Activated T-cell treated with anti-CD3 and anti-CD28 coated beads, Interleukin-2, amount 50 U/mL, for 4 hours (primary cell): ENCODE results near the gene RAD51AP1. TPM values are rescaled to one million over a fixed set of nuclear protein-coding genes. Genes with fewer than 3 reads are reported as not detected.

ENCODE experiments used
- ATAC-seq, 2 donors: fragments of 200-7000 bp; cut with Tn5 transposase; one replicate each; pipeline ENCODE4 v1.10.0; 2021
- DNase-seq: peaks from one replicate; pipeline ENCODE4 v3.0.0-alpha.2; 2020
- H3K27me3 Mint-ChIP-seq: one replicate; pipeline ENCODE4 v1.8.0; 2021; ENCODE audit warnings: low read depth, mixed read lengths
- H3K36me3 Mint-ChIP-seq: one replicate; pipeline ENCODE4 v1.8.0; 2022; ENCODE audit warnings: mixed read lengths; ENCODE audit not compliant: insufficient read depth
- H3K4me1 Mint-ChIP-seq: one replicate; pipeline ENCODE4 v1.8.0; 2021; ENCODE audit warnings: low read depth, mixed read lengths
- H3K4me3 Mint-ChIP-seq: one replicate; pipeline ENCODE4 v1.8.0; 2021; ENCODE audit warnings: mild to moderate bottlenecking, moderate library complexity, mixed read lengths
- H3K9me3 Mint-ChIP-seq: one replicate; pipeline ENCODE4 v1.8.0; 2021; ENCODE audit warnings: mixed read lengths
- total RNA-seq, 3 donors: library from RNA; stranded (reverse); gene quantifications; one replicate each; pipeline ENCODE4 v1.2.1, GENCODE V29; 2021

RAD51AP1 gene
- total RNA-seq, 3 donors from 2014 or later: 13.2 to 18.3 (median 14.2) TPM

GRCh38 chr12:4562034-4562657 lies 23.5 kb downstream of the RAD51AP1 start, which contains the start of gene DYRK4:
Gene DYRK4 (plus strand): TSS chr12:4562208. CDS start chr12:4562246, 38 bp downstream.
- DNase-seq: no peak
- peaks cover 20% of the 10 kb centered on the region for H3K4me1 Mint-ChIP-seq
- H3K9me3 Mint-ChIP-seq: no peaks in the 10 kb centered on the region
- ATAC-seq: no peak
- peaks cover 5% of the 10 kb centered on the region for H3K27me3 Mint-ChIP-seq
- H3K36me3 Mint-ChIP-seq: no peaks in the 10 kb centered on the region
- peak within 1 kb of the TSS; percentile 37 for H3K4me3 Mint-ChIP-seq

GRCh38 chr12:4563336-4563735 lies 24.6 kb downstream of the RAD51AP1 start:
- DNase-seq (no peak), ATAC-seq (no peak)
- Mint-ChIP-seq H3K27me3 (peaks cover 5% of the 10 kb centered on the region), H3K4me3 (no peak overlapping the region), H3K36me3 (no peaks in the 10 kb centered on the region), H3K4me1 (peaks cover 21% of the 10 kb centered on the region), H3K9me3 (no peaks in the 10 kb centered on the region)

GRCh38 chr12:4564818-4565217 lies 26.1 kb downstream of the RAD51AP1 start:
- peaks cover 21% of the 10 kb centered on the region for H3K4me1 Mint-ChIP-seq
- H3K9me3 Mint-ChIP-seq: no peaks in the 10 kb centered on the region
- H3K4me3 Mint-ChIP-seq: peak overlapping the region; percentile 12
- no peak for DNase-seq
- no peak for ATAC-seq
- peaks cover 5% of the 10 kb centered on the region for H3K27me3 Mint-ChIP-seq
- H3K36me3 Mint-ChIP-seq: no peaks in the 10 kb centered on the region

- H3K4me3 Mint-ChIP-seq: no peak overlapping the region
- no peak for DNase-seq
- H3K36me3 Mint-ChIP-seq: no peaks in the 10 kb centered on the region
- ATAC-seq: no peak
- H3K27me3 Mint-ChIP-seq: peaks cover 5% of the 10 kb centered on the region
- H3K9me3 Mint-ChIP-seq: no peaks in the 10 kb centered on the region
- peaks cover 21% of the 10 kb centered on the region for H3K4me1 Mint-ChIP-seq
These were observed 27.8 kb downstream of the RAD51AP1 start for GRCh38 chr12:4566474-4566873.

GRCh38 chr12:4567073-4567881 lies 28.6 kb downstream of the RAD51AP1 start:
- ATAC-seq: no peak
- no peak overlapping the region for H3K4me3 Mint-ChIP-seq
- H3K36me3 Mint-ChIP-seq: no peaks in the 10 kb centered on the region

GRCh38 chr12:4569261-4569660 lies 30.6 kb downstream of the RAD51AP1 start:
- no peaks in the 10 kb centered on the region for H3K36me3 Mint-ChIP-seq
- H3K4me1 Mint-ChIP-seq: peaks cover 16% of the 10 kb centered on the region
- peaks cover 2% of the 10 kb centered on the region for H3K27me3 Mint-ChIP-seq
- H3K4me3 Mint-ChIP-seq: no peak overlapping the region
- H3K9me3 Mint-ChIP-seq: no peaks in the 10 kb centered on the region
- DNase-seq (no peak), ATAC-seq (no peak)

More at GRCh38 chr12:4567073-4567881, 28.6 kb downstream of the RAD51AP1 start:
- Mint-ChIP-seq H3K4me1 (peaks cover 19% of the 10 kb centered on the region), H3K27me3 (peaks cover 5% of the 10 kb centered on the region), H3K9me3 (no peaks in the 10 kb centered on the region)
- DNase-seq: no peak

GRCh38 chr12:4572680-4573079 lies 34.0 kb downstream of the RAD51AP1 start:
- H3K27me3 Mint-ChIP-seq: no peaks in the 10 kb centered on the region
- H3K4me3 Mint-ChIP-seq: no peak overlapping the region
- DNase-seq: no peak
- ATAC-seq: no peak
- peaks cover 1% of the 10 kb centered on the region for H3K4me1 Mint-ChIP-seq
- no peaks in the 10 kb centered on the region for H3K36me3 Mint-ChIP-seq
- no peaks in the 10 kb centered on the region for H3K9me3 Mint-ChIP-seq

- Mint-ChIP-seq H3K4me3 (no peak overlapping the region), H3K4me1 (no peaks in the 10 kb centered on the region), H3K9me3 (no peaks in the 10 kb centered on the region), H3K27me3 (peaks cover 5% of the 10 kb centered on the region), H3K36me3 (no peaks in the 10 kb centered on the region)
- ATAC-seq (no peak), DNase-seq (no peak)
These were observed 40.8 kb downstream of the RAD51AP1 start for GRCh38 chr12:4579305-4580102.

- DNase-seq (no peak), ATAC-seq (no peak)
- Mint-ChIP-seq H3K9me3 (no peaks in the 10 kb centered on the region), H3K27me3 (peaks cover 7% of the 10 kb centered on the region), H3K36me3 (no peaks in the 10 kb centered on the region), H3K4me1 (no peaks in the 10 kb centered on the region), H3K4me3 (no peak overlapping the region)
These were observed 41.6 kb downstream of the RAD51AP1 start for GRCh38 chr12:4580281-4580688.

GRCh38 chr12:4584281-4584680 lies 45.6 kb downstream of the RAD51AP1 start:
- DNase-seq (no peak), ATAC-seq (no peak)
- Mint-ChIP-seq H3K36me3 (no peaks in the 10 kb centered on the region), H3K4me3 (no peak overlapping the region), H3K27me3 (peaks cover 12% of the 10 kb centered on the region), H3K4me1 (no peaks in the 10 kb centered on the region), H3K9me3 (no peaks in the 10 kb centered on the region)

GRCh38 chr12:4584896-4585295 lies 46.2 kb downstream of the RAD51AP1 start:
- H3K36me3 Mint-ChIP-seq: no peaks in the 10 kb centered on the region
- no peak overlapping the region for H3K4me3 Mint-ChIP-seq
- H3K4me1 Mint-ChIP-seq: no peaks in the 10 kb centered on the region
- ATAC-seq (no peak), DNase-seq (no peak)
- H3K9me3 Mint-ChIP-seq: no peaks in the 10 kb centered on the region
- peaks cover 12% of the 10 kb centered on the region for H3K27me3 Mint-ChIP-seq

- no peak for DNase-seq
These were observed 47.8 kb downstream of the RAD51AP1 start for GRCh38 chr12:4586500-4586899.

GRCh38 chr12:4587108-4587507 lies 48.4 kb downstream of the RAD51AP1 start:
- ATAC-seq (no peak), DNase-seq (no peak)
- Mint-ChIP-seq H3K4me1 (no peaks in the 10 kb centered on the region), H3K27me3 (peaks cover 10% of the 10 kb centered on the region), H3K4me3 (no peak overlapping the region), H3K9me3 (no peaks in the 10 kb centered on the region), H3K36me3 (no peaks in the 10 kb centered on the region)

More at GRCh38 chr12:4586500-4586899, 47.8 kb downstream of the RAD51AP1 start:
- H3K36me3 Mint-ChIP-seq: no peaks in the 10 kb centered on the region
- no peak overlapping the region for H3K4me3 Mint-ChIP-seq
- no peaks in the 10 kb centered on the region for H3K4me1 Mint-ChIP-seq
- H3K9me3 Mint-ChIP-seq: no peaks in the 10 kb centered on the region
- ATAC-seq: no peak
- H3K27me3 Mint-ChIP-seq: peaks cover 10% of the 10 kb centered on the region

- Mint-ChIP-seq H3K4me3 (no peak overlapping the region), H3K36me3 (no peaks in the 10 kb centered on the region), H3K4me1 (no peaks in the 10 kb centered on the region), H3K9me3 (no peaks in the 10 kb centered on the region), H3K27me3 (peaks cover 7% of the 10 kb centered on the region)
- DNase-seq (no peak), ATAC-seq (no peak)
These were observed 50.2 kb downstream of the RAD51AP1 start for GRCh38 chr12:4588916-4589315.
